GM21367 (cell line): Measurements from ENCODE around the gene ANK3.
"Not testable (repeated sequence)": the region's sequence is repeated elsewhere in the genome, so short reads cannot be mapped to it uniquely, and the experiment has no call there.

Source experiments
- ATAC-seq: cut with Tn5 transposase; IDR thresholded peaks from one replicate; pipeline ENCODE4 v1.9.1; 2021; ENCODE audit not compliant: unreplicated experiment

Gene ANK3

DNA sequence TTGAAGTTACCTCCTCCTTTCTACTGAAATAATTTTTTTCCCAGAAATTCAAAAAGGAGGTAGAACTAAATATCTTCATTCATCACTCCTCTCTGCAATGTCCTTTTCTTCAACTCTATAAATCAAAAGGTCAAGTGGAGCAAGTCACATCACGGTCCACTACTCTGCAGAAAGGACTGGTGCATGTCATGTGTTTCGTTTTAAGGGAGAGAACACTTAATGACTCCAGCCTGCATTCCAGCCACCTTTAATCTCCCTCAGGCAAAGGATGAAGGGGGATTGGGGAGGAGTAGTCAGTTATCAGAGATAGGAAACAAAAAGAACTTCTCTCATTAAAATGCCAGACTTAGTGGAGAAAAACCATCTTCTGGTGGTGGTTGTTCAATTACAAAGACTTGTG lies 78.9 kb downstream of the ANK3 start:
- ATAC-seq = no peak

DNA sequence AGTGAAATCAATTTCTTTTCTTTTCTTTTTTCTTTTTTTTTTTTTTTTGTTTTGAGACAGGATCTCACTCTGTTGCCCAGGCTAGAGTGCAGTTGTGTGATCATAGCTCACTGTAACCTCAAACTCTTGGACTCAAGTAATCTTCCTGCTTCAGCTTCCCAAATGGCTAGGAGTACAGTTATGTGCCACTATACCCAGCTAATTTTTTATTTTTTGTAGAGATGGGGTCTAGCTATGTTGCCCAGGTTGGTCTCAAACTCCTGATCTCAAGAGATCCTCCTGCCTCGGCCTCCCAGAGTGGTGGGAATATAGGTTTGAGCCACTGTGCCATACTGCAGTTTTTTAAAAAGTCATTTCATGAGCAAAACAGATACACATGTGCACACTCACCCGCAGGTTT lies 79.8 kb downstream of the ANK3 start:
- no peak for ATAC-seq

DNA sequence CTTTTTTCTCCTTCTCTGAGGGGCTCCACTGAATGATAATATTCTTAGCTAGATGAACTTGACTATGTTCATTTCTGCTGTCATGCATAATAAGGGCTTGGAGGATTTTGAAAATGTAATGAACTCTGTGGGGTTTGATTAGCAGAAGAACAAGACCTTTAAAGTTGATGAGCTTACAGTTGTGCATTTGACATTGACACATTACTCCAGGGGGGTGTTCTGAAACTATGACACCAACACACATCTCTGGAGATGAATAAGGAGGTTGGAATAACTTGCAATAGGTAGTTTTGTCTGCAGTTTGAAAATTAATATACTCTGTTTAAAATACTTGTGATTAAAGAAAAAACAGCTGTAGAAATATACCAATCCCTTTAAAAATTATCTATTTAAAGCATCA lies 80.3 kb downstream of the ANK3 start:
- ATAC-seq = no peak

- no peak for ATAC-seq
Measured at GRCh38 chr10:60305380-60305892, 84.2 kb downstream of the ANK3 start.

DNA sequence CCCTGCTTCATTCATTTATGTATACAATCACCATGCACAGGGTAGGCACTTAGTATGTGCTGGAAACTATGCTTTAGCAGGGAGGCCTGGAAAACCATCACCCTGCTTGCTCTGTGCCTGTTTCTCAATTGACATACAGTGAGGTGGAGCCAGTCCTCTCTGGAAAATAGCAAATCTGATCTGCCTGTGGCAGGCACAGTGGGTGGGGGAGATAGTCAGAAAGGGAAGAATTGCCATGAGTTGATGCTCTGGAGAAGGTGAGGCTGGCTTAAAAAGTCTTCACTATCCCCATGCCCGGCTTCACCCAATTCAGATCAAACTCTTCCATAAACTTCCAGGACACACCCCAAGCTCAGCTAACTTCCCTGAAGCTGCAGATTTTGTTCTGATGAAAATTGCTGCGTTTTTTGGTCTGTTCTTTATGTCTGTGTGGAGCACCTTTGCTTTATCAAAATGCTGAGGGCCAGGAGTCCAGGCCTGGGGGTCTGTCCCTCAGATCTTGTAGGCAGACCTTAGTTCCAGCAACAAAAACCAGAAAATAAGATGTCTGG lies 84.8 kb downstream of the ANK3 start:
- ATAC-seq = no peak

DNA sequence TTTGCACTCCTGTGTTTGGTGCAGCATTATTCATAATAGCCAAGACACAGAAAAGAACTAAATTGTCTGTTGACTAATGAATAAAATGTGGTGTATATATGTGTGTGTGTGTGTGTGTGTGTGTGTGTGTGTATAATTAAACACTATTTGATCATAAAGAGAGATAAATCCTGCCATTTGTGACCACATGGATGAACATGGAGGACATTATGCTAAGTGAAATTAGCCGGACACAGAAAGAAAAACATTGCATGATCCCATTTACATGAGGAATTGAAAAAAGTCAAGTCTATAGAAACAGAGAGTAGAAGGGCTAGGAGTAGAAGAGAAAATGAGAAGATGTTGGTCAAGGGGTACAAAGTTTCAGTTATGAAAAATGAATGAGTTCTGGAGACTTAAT lies 85.9 kb downstream of the ANK3 start:
- no peak for ATAC-seq

DNA sequence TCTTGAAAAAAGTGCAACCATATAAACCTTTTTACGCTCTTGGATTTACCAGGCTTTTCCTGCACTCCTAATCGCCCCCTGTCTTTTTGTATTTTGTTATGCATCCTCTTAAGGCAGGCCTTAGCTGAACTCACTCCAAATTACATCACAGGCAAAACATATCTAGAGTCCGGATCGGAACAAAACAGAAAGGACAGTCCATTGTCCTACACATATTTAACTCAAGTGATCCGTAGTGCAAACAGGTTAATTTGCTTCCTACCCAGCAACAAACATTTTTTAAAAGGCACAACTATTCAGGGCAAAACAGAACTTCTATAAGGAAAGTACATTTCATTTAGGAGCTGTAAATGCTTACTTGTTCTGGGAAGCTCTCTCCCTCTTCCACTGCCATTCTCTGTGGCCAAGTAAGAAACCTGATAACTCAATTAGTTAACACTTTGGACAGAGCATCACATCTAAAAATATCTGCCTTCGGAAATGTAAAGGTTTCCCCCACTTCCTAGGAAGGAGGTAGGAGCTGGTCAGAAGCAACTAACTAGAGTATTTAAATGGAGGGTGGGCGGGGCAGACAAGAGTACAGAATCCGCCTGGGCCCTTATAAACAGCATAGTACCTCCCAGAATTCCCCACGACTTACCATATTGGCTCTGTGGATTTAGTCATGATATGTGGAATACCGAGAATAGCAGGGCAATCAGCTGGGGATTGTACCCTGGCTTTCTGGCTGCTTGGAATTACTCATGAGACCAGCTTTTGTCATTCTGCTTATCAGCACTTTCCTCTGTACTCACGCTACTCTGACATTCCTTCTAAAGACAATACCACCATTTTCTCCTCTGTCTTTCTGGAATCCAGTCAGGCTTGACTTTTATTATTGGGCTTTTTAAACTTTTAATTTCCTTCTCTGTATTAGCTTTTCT lies 89.5 kb downstream of the ANK3 start:
- ATAC-seq = no peak

GRCh38 chr10:60299390-60299778 lies 90.3 kb downstream of the ANK3 start:
- no peak for ATAC-seq

DNA sequence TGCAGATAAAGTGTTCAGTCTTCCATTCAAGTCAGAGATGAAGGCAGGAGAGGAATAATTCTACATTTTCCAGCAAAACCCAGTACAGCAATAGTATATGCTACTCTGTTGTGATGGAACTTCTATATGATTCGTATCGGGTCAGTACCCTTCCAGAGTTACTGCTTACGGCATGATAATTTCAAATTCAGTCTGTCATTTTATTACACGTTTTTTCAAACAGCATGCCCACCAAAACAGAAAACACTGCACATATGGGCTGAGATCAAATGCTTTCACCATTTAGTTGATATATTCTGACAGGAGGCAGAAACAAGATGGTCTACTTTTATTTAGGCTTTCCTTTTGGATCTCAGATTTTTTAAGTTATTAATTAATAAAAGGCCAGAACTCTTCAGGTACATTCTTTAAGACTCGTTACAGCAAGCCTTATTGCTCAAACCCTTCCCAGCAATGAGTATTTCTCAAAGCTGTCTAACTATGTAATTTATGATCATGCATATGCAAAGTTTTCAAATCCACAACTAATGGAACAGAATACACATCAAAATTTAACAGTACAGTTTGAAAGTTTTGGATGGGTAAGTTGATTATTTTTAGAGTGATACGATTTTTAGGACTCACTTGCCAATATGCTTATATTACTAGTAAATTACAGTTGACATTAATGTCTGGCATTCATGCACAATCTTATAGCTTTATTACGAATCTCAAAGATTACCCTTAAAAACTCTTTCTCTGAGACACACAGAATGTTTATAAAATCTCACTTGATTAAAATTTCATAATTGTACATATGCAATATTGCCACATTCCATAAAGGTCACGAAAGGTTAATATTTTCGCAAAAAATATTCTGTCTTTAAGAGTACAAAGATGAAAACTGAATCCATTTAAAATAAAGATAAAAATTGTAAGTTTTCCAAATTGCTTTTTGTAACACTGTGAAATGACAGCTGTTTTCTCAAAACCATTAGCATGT lies 91.0 kb downstream of the ANK3 start:
- no peak for ATAC-seq

- no peak for ATAC-seq
Measured at GRCh38 chr10:60296073-60296472, 93.6 kb downstream of the ANK3 start.

GRCh38 chr10:60295028-60295937 lies 94.4 kb downstream of the ANK3 start:
- ATAC-seq = no peak

DNA sequence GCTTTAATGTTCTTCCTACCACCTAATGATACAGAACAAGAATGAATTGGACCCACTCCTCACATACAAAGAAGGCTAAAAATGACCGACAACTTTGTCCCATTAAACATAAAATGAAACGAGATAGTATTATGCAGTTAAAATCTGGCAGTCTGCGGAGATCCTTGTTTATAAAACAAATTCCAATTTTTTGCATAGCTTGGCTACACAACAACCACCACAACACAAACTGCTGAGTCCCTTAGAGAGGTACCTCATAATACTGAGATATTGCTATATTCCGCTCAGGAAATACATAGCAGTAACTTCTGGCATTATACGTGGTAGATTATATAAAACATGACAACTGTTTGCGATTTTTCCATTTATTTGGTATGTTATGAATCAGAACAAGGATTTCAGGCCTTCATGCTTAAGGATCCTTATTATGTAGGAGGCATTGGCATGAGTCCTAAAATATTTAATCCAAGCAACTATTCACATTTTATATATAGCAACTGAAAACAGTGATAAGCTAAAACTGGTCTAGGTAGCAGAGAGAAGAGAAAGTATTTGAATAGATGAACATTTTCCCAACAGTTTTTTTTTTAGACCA lies 96.0 kb downstream of the ANK3 start:
- ATAC-seq = no peak

DNA sequence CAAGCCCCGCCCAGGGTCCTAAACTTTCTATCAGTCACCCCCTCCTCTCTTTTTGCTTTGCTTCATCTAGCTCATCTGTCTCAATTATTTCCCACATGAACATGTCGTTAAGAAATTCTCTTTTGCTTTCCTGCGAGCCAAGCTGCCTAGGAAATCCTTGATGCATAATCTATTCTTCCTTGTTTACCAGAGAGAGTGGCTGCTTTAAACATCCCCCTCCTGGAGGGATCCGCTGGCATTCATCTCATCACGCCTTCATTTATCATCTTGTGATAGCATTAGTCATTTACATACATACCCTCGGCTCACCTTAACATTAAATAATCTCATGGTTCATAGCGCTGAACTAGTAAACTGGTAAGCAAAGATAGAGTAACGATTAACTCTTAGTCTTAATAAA lies 96.7 kb downstream of the ANK3 start:
- ATAC-seq = no peak

- ATAC-seq = not testable (repeated sequence)
Measured at GRCh38 chr10:60292536-60292935, 97.1 kb downstream of the ANK3 start.

DNA sequence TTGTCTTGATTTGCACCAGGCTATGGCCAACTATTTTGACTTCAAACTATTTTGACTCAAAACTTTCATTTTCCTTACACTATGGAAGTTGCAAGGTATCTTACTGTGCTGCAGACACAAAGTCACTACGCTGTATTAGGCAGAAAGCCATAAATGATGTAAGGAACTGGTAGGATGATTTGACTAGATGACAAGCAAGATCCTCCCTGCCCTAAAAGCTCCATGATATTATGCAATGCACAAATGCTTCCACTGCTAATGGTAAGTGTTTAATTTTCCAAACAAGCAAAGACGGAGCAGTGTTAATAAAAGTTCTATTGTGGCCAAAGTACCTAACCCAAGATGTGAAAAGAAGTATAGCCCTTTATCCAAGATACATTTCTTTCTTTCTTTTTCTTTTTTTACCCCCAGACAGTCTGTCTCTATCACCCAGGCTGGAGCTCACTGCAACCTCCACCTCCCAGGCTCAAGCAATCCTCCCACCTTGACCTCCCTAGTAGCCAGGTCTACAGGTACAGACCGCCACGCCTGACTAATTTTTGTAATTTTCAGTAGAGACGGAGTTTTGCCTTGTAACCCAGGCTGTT lies 98.2 kb downstream of the ANK3 start:
- ATAC-seq = no peak

DNA sequence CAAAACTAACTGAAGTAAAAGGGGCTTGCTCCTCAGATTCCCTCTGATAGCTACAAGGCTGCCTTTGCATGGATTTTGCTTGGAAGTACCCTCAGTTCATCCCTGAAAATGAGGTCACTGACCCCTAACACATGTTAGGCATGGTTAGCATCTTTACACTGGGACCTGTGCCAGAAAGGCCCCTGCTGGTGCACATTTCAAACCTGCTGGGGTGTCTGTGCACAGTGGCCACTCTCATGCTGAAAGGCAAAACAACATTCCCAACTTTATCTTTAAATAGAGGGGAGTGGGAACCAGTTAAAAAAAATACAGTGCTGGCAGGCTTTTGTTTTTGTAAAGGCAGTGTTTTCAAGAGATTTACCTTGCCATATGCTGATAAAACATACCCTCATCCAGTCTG lies 99.1 kb downstream of the ANK3 start:
- no peak for ATAC-seq

- ATAC-seq = no peak
Measured at GRCh38 chr10:60289800-60290199, 99.9 kb downstream of the ANK3 start.

DNA sequence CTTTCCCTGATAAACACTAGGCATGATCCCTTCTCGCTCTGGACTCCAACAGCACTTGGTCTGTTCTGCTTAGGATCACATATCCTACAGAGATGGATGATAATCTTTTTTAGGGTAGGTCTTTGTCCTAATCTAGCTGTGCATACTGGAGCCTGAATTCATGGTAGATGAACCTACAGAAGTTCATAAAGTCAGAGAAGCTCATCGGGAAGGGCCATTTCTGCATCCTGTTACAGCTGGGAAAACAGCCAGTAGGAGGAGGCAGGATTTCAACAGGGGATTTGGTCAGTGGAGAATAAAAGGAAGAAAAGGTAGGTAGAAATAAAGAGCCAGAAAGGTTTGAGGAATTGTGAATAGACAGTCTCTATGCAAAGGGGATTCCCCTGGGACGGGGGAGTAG lies 101.4 kb downstream of the ANK3 start:
- no peak for ATAC-seq

DNA sequence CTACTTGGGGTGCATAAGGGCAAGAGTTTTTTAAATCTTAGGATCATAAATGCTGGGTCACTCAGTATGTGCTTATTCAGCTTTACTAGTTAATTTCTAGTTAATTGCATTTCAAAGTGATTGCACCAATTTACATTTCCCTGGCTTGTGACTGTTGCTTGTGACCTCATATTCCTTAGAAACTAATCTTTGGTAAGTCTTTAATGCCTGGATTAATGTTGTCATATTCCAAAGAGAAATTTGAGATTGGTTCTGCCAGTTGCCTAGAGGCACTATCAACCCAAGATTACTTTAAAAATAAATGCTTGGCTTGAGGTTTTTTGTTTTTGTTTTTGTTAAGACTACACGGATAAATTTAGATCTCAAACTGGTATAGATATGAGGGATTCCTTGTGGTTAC lies 103.1 kb downstream of the ANK3 start:
- ATAC-seq = no peak

DNA sequence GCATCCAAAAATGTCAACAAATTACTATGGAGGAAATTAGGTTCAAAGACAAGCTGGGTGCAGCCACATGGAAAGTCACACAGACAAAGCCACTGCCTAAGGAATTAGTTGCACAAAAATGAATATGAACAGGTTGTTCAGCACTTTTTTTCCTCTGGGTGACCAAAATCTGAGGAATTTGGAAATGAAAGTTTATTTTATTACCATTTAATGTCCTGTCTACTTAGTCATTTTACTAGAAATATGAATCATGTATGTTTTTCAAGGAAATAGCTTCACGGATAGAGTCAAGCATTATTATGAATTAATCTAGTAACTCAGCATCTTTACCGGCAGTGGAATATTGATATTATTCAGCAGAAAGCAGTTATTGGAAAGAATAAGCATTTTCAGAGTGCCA lies 106.3 kb downstream of the ANK3 start:
- ATAC-seq = no peak
